ENCODE results near the gene DAB2IP.

DAB2IP gene

GRCh38 chr9:121656941-121657470, 5.6 kb downstream of the DAB2IP start:
- no peak for TF ChIP-seq CTCF (IDR thresholded peaks at IDR 0.05)

GRCh38 chr9:121658166-121658565, 6.7 kb downstream of the DAB2IP start:
- no peak for TF ChIP-seq CTCF (IDR thresholded peaks at IDR 0.05)

GRCh38 chr9:121658591-121658990, 7.2 kb downstream of the DAB2IP start:
- TF ChIP-seq CTCF (IDR thresholded peaks at IDR 0.05) = no peak

- no peak for TF ChIP-seq CTCF (IDR thresholded peaks at IDR 0.05)
These were observed 8.9 kb downstream of the DAB2IP start for GRCh38 chr9:121660367-121660766.

GRCh38 chr9:121660876-121661275, 9.4 kb downstream of the DAB2IP start:
- TF ChIP-seq CTCF (IDR thresholded peaks at IDR 0.05) = no peak

- TF ChIP-seq CTCF (IDR thresholded peaks at IDR 0.05) = no peak
These were observed 9.9 kb downstream of the DAB2IP start for GRCh38 chr9:121661328-121661727.

- TF ChIP-seq CTCF (IDR thresholded peaks at IDR 0.05) = no peak
These were observed 10.9 kb downstream of the DAB2IP start for GRCh38 chr9:121662359-121662758.

Data from LNCAP (cell line).